ENCODE data around the gene SORBS1.

SORBS1 gene

GRCh38 chr10:95324436-95325268 lies 236.5 kb downstream of the SORBS1 start:
- no peak for DNase-seq (ENCODE audit: low read depth in 2 of 2)

GRCh38 chr10:95321554-95322301 lies 239.4 kb downstream of the SORBS1 start:
- DNase-seq (ENCODE audit: low read depth in 2 of 2) = no peak

- no peak for DNase-seq (ENCODE audit: low read depth in 2 of 2)
These were observed 241.9 kb downstream of the SORBS1 start for GRCh38 chr10:95319239-95319638.

GRCh38 chr10:95315509-95315908 lies 245.7 kb downstream of the SORBS1 start:
- DNase-seq (ENCODE audit: low read depth in 2 of 2) = no peak

GRCh38 chr10:95314192-95314918 lies 246.8 kb downstream of the SORBS1 start:
- no peak for DNase-seq (ENCODE audit: low read depth in 2 of 2)

- no peak for DNase-seq (ENCODE audit: low read depth in 2 of 2)
These were observed 248.1 kb downstream of the SORBS1 start for GRCh38 chr10:95312986-95313495.

GRCh38 chr10:95312257-95312656 lies 248.9 kb downstream of the SORBS1 start:
- no peak for DNase-seq (ENCODE audit: low read depth in 2 of 2)

- no peak for DNase-seq (ENCODE audit: low read depth in 2 of 2)
These were observed 251.2 kb downstream of the SORBS1 start for GRCh38 chr10:95309958-95310357.

GRCh38 chr10:95308389-95309302 lies 252.5 kb downstream of the SORBS1 start:
- DNase-seq (ENCODE audit: low read depth in 2 of 2) = no peak

GRCh38 chr10:95306851-95307250 lies 254.3 kb downstream of the SORBS1 start:
- DNase-seq (ENCODE audit: low read depth in 2 of 2) = no peak

- DNase-seq (ENCODE audit: low read depth in 2 of 2) = no peak
These were observed 254.9 kb downstream of the SORBS1 start for GRCh38 chr10:95306318-95306650.

GRCh38 chr10:95305606-95306317 lies 255.4 kb downstream of the SORBS1 start:
- DNase-seq (ENCODE audit: low read depth in 2 of 2) = no peak

GRCh38 chr10:95304976-95305375 lies 256.2 kb downstream of the SORBS1 start:
- no peak for DNase-seq (ENCODE audit: low read depth in 2 of 2)

- DNase-seq (ENCODE audit: low read depth in 2 of 2) = no peak
These were observed 256.7 kb downstream of the SORBS1 start for GRCh38 chr10:95304463-95304862.

GRCh38 chr10:95303950-95304349 lies 257.2 kb downstream of the SORBS1 start:
- DNase-seq (ENCODE audit: low read depth in 2 of 2) = no peak

GRCh38 chr10:95303535-95303934 lies 257.6 kb downstream of the SORBS1 start:
- DNase-seq (ENCODE audit: low read depth in 2 of 2) = no peak

GRCh38 chr10:95300022-95300539 lies 261.1 kb downstream of the SORBS1 start:
- DNase-seq (ENCODE audit: low read depth in 2 of 2) = no peak

- DNase-seq (ENCODE audit: low read depth in 2 of 2) = no peak
These were observed 263.8 kb downstream of the SORBS1 start for GRCh38 chr10:95297402-95297801.

GRCh38 chr10:95296764-95297163 lies 264.4 kb downstream of the SORBS1 start:
- no peak for DNase-seq (ENCODE audit: low read depth in 2 of 2)

- DNase-seq (ENCODE audit: low read depth in 2 of 2) = peak in 1 of 2 donors; percentile 3
These were observed 266.0 kb downstream of the SORBS1 start for GRCh38 chr10:95295031-95295755.
